Mesenteric fat pad (tissue), 1 donor: Measurements from ENCODE around the gene SMIM10L2A. TPM values are rescaled to one million over a fixed set of nuclear protein-coding genes. Genes with fewer than 3 reads are reported as not detected.
"Not testable (repeated sequence)": the region's sequence is repeated elsewhere in the genome, so short reads cannot be mapped to it uniquely, and the experiment has no call there.

ENCODE experiments used
- DNase-seq: peaks from one replicate; pipeline ENCODE4 v3.0.0-alpha.2; 2020; ENCODE audit warnings: low spot score
- total RNA-seq: library from RNA; stranded (reverse); fragmentation: NEBNext Ultra II Directional; extraction: Animal tissue kit (Norgen Biotek cat#: 25700); gene quantifications from one replicate; pipeline ENCODE4 v1.2.1, GENCODE V29; 2021
- donor health status: DM: yes; HTN: yes; CAD: no.

SMIM10L2A gene
- total RNA-seq, 1 donor from 2014 or later = 0.39 TPM

- DNase-seq = not testable (repeated sequence)
These were observed 1.0 kb downstream of the SMIM10L2A start for GRCh38 chrX:135422810-135423168.

GRCh38 chrX:135423173-135423864, 1.6 kb downstream of the SMIM10L2A start:
- not testable (repeated sequence) for DNase-seq

- DNase-seq = no peak
These were observed 2.7 kb downstream of the SMIM10L2A start for GRCh38 chrX:135424469-135424868.

GRCh38 chrX:135425026-135425965, 3.6 kb downstream of the SMIM10L2A start:
- DNase-seq = no peak

GRCh38 chrX:135429429-135429828, 7.7 kb downstream of the SMIM10L2A start:
- DNase-seq = no peak

GRCh38 chrX:135431886-135432285, 10.1 kb downstream of the SMIM10L2A start:
- no peak for DNase-seq

GRCh38 chrX:135432453-135432852, 10.7 kb downstream of the SMIM10L2A start:
- DNase-seq = no peak

GRCh38 chrX:135432881-135433521, 11.3 kb downstream of the SMIM10L2A start:
- DNase-seq = no peak

GRCh38 chrX:135433531-135434257, 11.9 kb downstream of the SMIM10L2A start:
- no peak for DNase-seq

GRCh38 chrX:135434258-135435138, 12.8 kb downstream of the SMIM10L2A start:
- DNase-seq = no peak

GRCh38 chrX:135435139-135435922, 13.6 kb downstream of the SMIM10L2A start:
- no peak for DNase-seq

GRCh38 chrX:135435933-135436332, 14.2 kb downstream of the SMIM10L2A start:
- DNase-seq = no peak

GRCh38 chrX:135436456-135436855, 14.7 kb downstream of the SMIM10L2A start:
- no peak for DNase-seq

GRCh38 chrX:135436966-135437866, 15.5 kb downstream of the SMIM10L2A start:
- no peak for DNase-seq

GRCh38 chrX:135437867-135438733, 16.4 kb downstream of the SMIM10L2A start:
- DNase-seq = no peak

- DNase-seq = no peak
These were observed 16.9 kb downstream of the SMIM10L2A start for GRCh38 chrX:135438734-135439043.
